Measurements from ENCODE around the gene RYR2.

The RYR2 gene

DNA sequence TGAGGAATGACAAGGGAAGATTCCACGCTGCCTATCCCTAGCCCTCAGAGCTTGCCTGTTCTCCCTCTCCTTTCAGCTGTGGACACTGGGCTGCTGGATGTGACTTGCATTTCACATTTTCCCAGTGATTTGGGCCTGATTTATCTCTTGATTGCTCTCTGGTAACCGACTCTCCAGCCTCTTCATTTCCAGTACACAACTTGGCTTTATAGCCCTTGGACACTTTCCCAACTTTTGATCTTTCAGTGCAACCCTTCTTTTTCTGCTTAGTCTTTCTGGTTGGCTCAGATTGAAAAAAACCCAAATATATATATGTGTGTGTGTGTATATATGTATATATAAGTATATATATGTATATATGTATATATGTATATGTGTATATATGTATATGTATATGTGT lies 138.3 kb downstream of the RYR2 start:
- Histone ChIP-seq H3K79me2 (no peaks in the 10 kb centered on the region), H3K27ac (no peak overlapping the region), H3K27me3 (ENCODE audit: control insufficient read depth, insufficient read depth, low read length) (no peaks in the 10 kb centered on the region), H3K4me2 (ENCODE audit: low read length) (no peak overlapping the region), H3K4me3 (ENCODE audit: low read depth, low read length) (no peak overlapping the region), H3K9me3 (ENCODE audit: control insufficient read depth, low read length) (no peaks in the 10 kb centered on the region), H3K4me1 (no peaks in the 10 kb centered on the region), H3K36me3 (ENCODE audit: control insufficient read depth, insufficient read depth, low read length) (no peaks in the 10 kb centered on the region), H2AFZ (no peak overlapping the region), H3K9ac (no peak overlapping the region)
- TF ChIP-seq, protein P1, sequence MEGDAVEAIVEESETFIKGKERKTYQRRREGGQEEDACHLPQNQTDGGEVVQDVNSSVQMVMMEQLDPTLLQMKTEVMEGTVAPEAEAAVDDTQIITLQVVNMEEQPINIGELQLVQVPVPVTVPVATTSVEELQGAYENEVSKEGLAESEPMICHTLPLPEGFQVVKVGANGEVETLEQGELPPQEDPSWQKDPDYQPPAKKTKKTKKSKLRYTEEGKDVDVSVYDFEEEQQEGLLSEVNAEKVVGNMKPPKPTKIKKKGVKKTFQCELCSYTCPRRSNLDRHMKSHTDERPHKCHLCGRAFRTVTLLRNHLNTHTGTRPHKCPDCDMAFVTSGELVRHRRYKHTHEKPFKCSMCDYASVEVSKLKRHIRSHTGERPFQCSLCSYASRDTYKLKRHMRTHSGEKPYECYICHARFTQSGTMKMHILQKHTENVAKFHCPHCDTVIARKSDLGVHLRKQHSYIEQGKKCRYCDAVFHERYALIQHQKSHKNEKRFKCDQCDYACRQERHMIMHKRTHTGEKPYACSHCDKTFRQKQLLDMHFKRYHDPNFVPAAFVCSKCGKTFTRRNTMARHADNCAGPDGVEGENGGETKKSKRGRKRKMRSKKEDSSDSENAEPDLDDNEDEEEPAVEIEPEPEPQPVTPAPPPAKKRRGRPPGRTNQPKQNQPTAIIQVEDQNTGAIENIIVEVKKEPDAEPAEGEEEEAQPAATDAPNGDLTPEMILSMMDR (IDR thresholded peaks at IDR 0.05) = no peak

DNA sequence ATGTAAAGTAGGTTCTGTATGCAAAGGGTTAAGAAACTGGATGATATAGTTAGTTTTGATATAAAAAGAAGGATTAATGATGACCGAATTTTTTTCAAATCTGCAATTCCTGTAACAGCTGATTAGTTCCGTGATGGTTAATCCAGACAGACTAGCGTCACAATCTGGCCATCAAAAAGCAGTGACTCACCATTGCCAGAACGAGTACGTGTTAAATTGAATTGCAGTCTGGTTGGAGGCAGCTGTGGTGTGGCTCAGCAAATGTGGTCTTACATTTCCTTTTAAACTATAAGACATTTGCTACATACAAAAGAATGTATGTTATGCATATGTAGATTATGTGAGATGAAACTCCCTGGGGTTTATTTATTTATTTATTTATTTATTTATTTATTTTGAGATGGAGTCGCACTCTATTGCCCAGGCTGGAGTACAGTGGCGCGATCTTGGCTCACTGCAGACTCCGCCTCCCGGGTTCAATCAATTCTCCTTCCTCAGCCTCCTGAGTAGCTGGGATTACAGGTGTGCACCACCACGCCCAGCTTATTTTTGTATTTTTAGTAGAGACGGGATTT lies 139.8 kb downstream of the RYR2 start:
- no peaks in the 10 kb centered on the region for H3K36me3 ChIP-seq (ENCODE audit: control insufficient read depth, insufficient read depth, low read length)
- no peak overlapping the region for H2AFZ ChIP-seq
- no peaks in the 10 kb centered on the region for H3K9me3 ChIP-seq (ENCODE audit: control insufficient read depth, low read length)
- H3K27ac ChIP-seq = no peak overlapping the region
- no peaks in the 10 kb centered on the region for H3K4me1 ChIP-seq
- H3K27me3 ChIP-seq (ENCODE audit: control insufficient read depth, insufficient read depth, low read length) = no peaks in the 10 kb centered on the region
- H3K4me3 ChIP-seq (ENCODE audit: low read depth, low read length) = no peak overlapping the region
- H3K79me2 ChIP-seq = no peaks in the 10 kb centered on the region
- TF ChIP-seq, protein P1 (IDR thresholded peaks at IDR 0.05) = no peak
- H3K4me2 ChIP-seq (ENCODE audit: low read length) = no peak overlapping the region
- no peak overlapping the region for H3K9ac ChIP-seq

DNA sequence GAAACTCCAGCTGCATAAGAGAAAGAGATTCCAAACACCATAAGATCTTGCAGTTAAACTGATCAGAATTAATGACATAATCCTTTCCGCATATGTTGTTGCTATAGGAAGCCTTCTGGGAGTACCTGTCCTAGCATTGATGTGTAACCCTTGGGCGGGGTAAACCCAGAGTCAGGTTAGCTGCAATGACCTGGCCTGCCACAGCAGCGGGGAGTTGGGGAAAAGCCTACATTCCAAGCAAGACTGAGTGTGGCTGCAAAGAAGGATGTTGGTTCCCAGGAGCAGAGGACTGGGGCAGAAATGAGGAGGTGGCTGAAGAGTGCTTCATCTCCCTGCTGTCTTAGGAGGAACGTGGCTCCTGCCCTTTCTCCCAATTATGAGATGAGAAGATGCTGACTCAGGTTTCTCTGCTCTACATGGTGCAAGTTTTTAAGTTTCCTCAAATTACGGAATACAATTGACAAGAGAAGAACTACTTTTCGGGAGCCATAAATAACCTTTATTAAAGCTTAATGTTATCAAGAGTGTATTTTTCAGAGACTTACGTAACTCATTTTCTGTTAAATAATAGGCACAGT lies 142.1 kb downstream of the RYR2 start:
- Histone ChIP-seq H3K4me3 (ENCODE audit: low read depth, low read length) (no peak overlapping the region), H3K4me2 (ENCODE audit: low read length) (no peak overlapping the region), H3K36me3 (ENCODE audit: control insufficient read depth, insufficient read depth, low read length) (no peaks in the 10 kb centered on the region), H2AFZ (no peak overlapping the region), H3K9ac (no peak overlapping the region), H3K27me3 (ENCODE audit: control insufficient read depth, insufficient read depth, low read length) (no peaks in the 10 kb centered on the region), H3K9me3 (ENCODE audit: control insufficient read depth, low read length) (no peaks in the 10 kb centered on the region), H3K79me2 (no peaks in the 10 kb centered on the region), H3K27ac (no peak overlapping the region), H3K4me1 (no peaks in the 10 kb centered on the region)
- TF ChIP-seq, protein P1 (IDR thresholded peaks at IDR 0.05) = no peak

DNA sequence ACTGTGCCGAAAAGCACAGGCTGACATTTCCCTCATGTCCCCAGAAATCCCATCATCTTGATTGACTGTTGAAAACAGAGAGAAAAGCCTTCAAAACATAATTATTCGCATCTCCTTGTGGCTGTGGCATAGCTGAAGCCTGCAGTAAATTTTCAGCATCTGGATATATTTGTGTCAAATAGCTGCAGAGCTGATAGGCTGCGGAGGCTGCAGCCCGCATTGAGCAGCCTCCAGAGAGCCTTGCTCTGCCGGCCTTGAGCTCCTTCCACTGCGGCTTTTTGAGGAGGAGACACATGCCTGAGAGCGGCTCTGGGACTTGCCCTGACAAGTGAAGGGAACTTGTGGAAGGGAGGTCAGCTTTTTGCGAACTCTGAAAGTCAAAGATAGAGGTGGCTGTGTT lies 144.7 kb downstream of the RYR2 start:
- H3K9ac ChIP-seq = no peak overlapping the region
- no peak overlapping the region for H2AFZ ChIP-seq
- no peak overlapping the region for H3K4me3 ChIP-seq (ENCODE audit: low read depth, low read length)
- no peaks in the 10 kb centered on the region for H3K36me3 ChIP-seq (ENCODE audit: control insufficient read depth, insufficient read depth, low read length)
- no peak overlapping the region for H3K4me2 ChIP-seq (ENCODE audit: low read length)
- H3K27ac ChIP-seq = no peak overlapping the region
- H3K4me1 ChIP-seq = no peaks in the 10 kb centered on the region
- no peaks in the 10 kb centered on the region for H3K79me2 ChIP-seq
- no peaks in the 10 kb centered on the region for H3K9me3 ChIP-seq (ENCODE audit: control insufficient read depth, low read length)
- no peaks in the 10 kb centered on the region for H3K27me3 ChIP-seq (ENCODE audit: control insufficient read depth, insufficient read depth, low read length)
- TF ChIP-seq, protein P1 (IDR thresholded peaks at IDR 0.05) = no peak

DNA sequence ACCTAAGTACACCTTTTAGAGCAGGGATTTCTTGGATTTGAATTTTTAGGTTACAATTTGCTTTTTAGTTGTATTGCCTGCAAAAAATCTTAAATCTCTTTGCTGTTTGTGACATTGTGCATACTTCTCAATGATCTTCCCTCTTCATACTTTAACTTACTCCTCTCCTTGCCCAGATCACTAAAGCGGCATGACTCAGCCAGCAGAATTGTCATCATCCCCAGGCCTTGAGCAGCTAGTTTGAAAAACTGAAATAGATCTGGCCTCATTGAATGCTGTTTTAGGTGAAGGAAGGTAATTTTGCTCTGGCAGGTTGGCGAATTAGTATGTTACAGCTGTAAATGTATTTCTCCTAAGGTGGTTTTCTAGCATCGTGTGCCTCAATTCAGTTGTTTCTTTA lies 145.9 kb downstream of the RYR2 start:
- Histone ChIP-seq H3K4me1 (no peaks in the 10 kb centered on the region), H3K27ac (no peak overlapping the region), H3K9me3 (ENCODE audit: control insufficient read depth, low read length) (no peaks in the 10 kb centered on the region), H3K4me2 (ENCODE audit: low read length) (no peak overlapping the region), H3K79me2 (no peaks in the 10 kb centered on the region), H3K36me3 (ENCODE audit: control insufficient read depth, insufficient read depth, low read length) (no peaks in the 10 kb centered on the region), H2AFZ (no peak overlapping the region), H3K4me3 (ENCODE audit: low read depth, low read length) (no peak overlapping the region), H3K9ac (no peak overlapping the region), H3K27me3 (ENCODE audit: control insufficient read depth, insufficient read depth, low read length) (no peaks in the 10 kb centered on the region)
- TF ChIP-seq, protein P1 (IDR thresholded peaks at IDR 0.05) = no peak
